CD4-positive, alpha-beta T cell (primary cell): ENCODE results near the gene GCC2. TPM values are rescaled to one million over a fixed set of nuclear protein-coding genes. Genes with fewer than 3 reads are reported as not detected.
"Not testable (repeated sequence)": the region's sequence is repeated elsewhere in the genome, so short reads cannot be mapped to it uniquely, and the experiment has no call there.

Source experiments
- ATAC-seq: fragments of 200-7000 bp; cut with Tn5 transposase; one replicate; pipeline ENCODE4 v1.10.0; 2022; ENCODE audit warnings: mild to moderate bottlenecking; ENCODE audit not compliant: poor library complexity
- CTCF ChIA-PET: fragments of 350-600 bp; sonication (Branson Sonifier 250); formaldehyde crosslinking; loops from one replicate; lab custom pipeline; 2021; ENCODE audit warnings: antibody characterized with exemption, inconsistent platforms; lab: Charles Lee
- POLR2A ChIA-PET: fragments of 350-600 bp; sonication (Branson Sonifier 250); formaldehyde crosslinking; loops from one replicate; lab custom pipeline; 2021; ENCODE audit warnings: antibody characterized with exemption, inconsistent platforms; lab: Charles Lee
- DNase-seq, 14 experiments: peaks; one replicate each; pipeline ENCODE4 v3.0.0-alpha.2; 2013 to 2020; ENCODE audit warnings: mixed read lengths in 2 of 14
- H3K27ac ChIP-seq, 2 donors: one replicate each; pipeline versions ENCODE4 v1.5.1 to v1.7.0; 2013; ENCODE audit warnings: low read length in 2 of 2, low read depth in 1 of 2, mild to moderate bottlenecking in 1 of 2
- H3K27me3 ChIP-seq, 2 experiments: 1 replicate in 1 of 2; 2 replicates in 1 of 2; pipeline versions ENCODE4 v1.6.1 to v1.7.0; 2013; ENCODE audit warnings: low read length in 2 of 2, control low read depth in 1 of 2, mild to moderate bottlenecking in 1 of 2, moderate library complexity in 1 of 2; ENCODE audit not compliant: insufficient read depth in 2 of 2, control insufficient read depth in 1 of 2
- H3K36me3 ChIP-seq: one replicate; pipeline ENCODE4 v1.6.1; 2013; ENCODE audit warnings: low read length, control low read depth; ENCODE audit not compliant: insufficient read depth
- H3K4me1 ChIP-seq: one replicate; pipeline ENCODE4 v1.6.1; 2013; ENCODE audit warnings: low read length, control low read depth; ENCODE audit not compliant: insufficient read depth
- H3K4me3 ChIP-seq: one replicate; pipeline ENCODE4 v1.5.1; 2013; ENCODE audit warnings: mild to moderate bottlenecking, low read length, moderate library complexity
- H3K9me3 ChIP-seq, 2 experiments: 1 replicate in 1 of 2; 2 replicates in 1 of 2; pipeline versions ENCODE4 v1.6.1 to v1.7.0; 2013; ENCODE audit warnings: low read length in 2 of 2, mild to moderate bottlenecking in 2 of 2, control low read depth in 1 of 2, moderate library complexity in 1 of 2; ENCODE audit not compliant: control insufficient read depth in 1 of 2, insufficient read depth in 1 of 2
- H3K27ac Mint-ChIP-seq: one replicate; pipeline ENCODE4 v1.8.0; 2020; ENCODE audit warnings: mixed read lengths
- H3K27me3 Mint-ChIP-seq: one replicate; pipeline ENCODE4 v1.8.0; 2021; ENCODE audit warnings: mixed read lengths
- H3K36me3 Mint-ChIP-seq: one replicate; pipeline ENCODE4 v1.8.0; 2021; ENCODE audit warnings: low read depth, mixed read lengths
- H3K4me1 Mint-ChIP-seq: one replicate; pipeline ENCODE4 v1.8.0; 2021; ENCODE audit warnings: low read depth, mixed read lengths
- H3K4me3 Mint-ChIP-seq: one replicate; pipeline ENCODE4 v1.8.0; 2020; ENCODE audit warnings: mild to moderate bottlenecking, mixed read lengths
- H3K9me3 Mint-ChIP-seq: one replicate; pipeline ENCODE4 v1.8.0; 2020; ENCODE audit warnings: mixed read lengths
- CTCF ChIP-seq: fragments of 200-600 bp; IDR thresholded peaks from one replicate; pipeline ENCODE4 v1.8.0; 2022; ENCODE audit warnings: antibody characterized with exemption, mild to moderate bottlenecking
- intact Hi-C, 2 experiments: fragments of 100-400 bp; cut with DNase I in 1 of 2; cut with micrococcal nuclease in 1 of 2; formaldehyde crosslinking; loops; one replicate each; pipeline versions ENCODE4 v1.15.1 to v1.9.0; 2023 to 2025; cut with DNase I, micrococcal nuclease
- total RNA-seq, 174 experiments: library from RNA in 2 of 174; stranded (reverse) in 2 of 174; gene quantifications; one replicate each; pipeline ENCODE4 v1.2.3 and lab custom pipeline; 2021 to 2026

GCC2 gene
- total RNA-seq, 2 experiments from 2014 or later, result 134 to 141 TPM

DNA sequence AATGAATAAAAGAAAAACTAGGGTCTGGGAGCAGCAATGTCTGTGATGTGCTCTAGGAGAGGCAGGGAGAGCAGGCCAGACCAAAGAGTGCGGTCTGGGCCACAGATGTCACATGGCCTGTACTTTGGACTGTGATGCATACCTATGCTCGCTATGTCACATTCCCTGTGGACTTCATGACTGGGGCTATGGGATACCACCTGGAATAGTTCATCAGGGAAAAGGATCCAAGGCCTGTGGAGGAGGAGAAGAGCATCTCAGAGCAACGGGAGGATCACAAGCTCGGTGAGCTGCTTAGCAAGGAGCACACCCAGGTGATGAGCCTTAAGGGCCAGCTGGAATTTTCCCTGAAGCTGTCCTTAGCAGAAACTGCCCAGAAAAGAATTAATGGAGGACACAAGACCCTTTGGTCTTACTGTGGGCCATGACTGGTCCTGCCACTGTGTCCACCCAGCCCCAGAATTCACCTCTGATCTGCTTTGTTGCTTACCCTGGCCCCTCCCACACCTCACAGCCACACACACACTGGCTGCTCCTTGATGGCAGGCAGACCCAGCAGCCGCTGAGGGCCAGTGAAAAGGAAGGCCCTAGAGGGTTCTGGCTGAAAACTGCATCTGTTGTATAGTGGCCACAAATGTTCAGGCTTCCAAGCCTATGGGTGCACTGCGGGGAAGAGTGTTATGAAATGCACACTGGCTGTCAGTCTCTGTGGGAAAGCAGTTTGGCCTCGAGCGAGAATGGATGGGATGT lies 25.3 kb upstream of the GCC2 start:
- H3K27ac ChIP-seq, result no peak overlapping the region
- no peaks in the 10 kb centered on the region for H3K9me3 Mint-ChIP-seq
- intact Hi-C loops, result no loop called here
- DNase-seq, result no peak
- H3K36me3 Mint-ChIP-seq, result no peaks in the 10 kb centered on the region
- ChIA-PET POLR2A (no interaction called here), CTCF (no interaction called here)
- peaks cover 21% of the 10 kb centered on the region for H3K27me3 Mint-ChIP-seq
- no peak overlapping the region for H3K4me3 Mint-ChIP-seq
- H3K36me3 ChIP-seq, result no peaks in the 10 kb centered on the region
- H3K27me3 ChIP-seq, result no peaks in the 10 kb centered on the region
- H3K4me1 Mint-ChIP-seq, result no peaks in the 10 kb centered on the region
- H3K27ac Mint-ChIP-seq, result no peak overlapping the region
- no peak for TF ChIP-seq CTCF
- ATAC-seq, result no peak
- H3K4me3 ChIP-seq, result no peak overlapping the region
- H3K4me1 ChIP-seq, result no peaks in the 10 kb centered on the region
- H3K9me3 ChIP-seq, result no peaks in the 10 kb centered on the region

DNA sequence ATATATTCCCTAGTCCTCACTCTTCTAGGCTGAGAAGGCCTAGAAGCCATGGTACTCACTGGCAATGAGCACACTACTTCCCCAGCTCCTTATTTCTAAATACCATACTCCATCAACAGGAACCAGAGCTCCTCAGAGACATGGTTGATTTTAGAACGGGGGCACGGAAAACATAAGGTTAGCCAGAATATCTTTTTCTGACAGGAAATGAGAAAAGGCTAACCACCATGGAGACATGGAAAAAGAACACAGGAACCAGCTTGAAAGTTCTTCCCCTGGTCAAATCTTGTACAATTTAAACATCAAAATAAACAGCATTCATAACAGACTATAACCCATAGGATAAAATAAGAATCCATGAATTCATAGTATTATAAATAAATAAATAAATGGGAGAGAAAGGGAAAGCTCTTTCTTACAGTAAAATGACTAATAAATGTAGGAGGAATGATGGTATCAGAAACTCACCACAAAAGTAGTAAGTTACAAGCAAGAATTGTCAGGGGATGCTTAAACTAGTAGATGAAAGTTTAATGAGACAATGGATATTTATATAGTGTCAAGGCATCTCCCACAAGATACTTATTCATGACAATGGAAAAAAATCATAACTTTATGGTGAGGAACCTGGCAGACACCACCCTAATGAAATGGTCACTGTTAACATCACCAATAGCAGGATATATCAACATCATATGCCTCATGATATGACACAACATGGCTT lies 20.6 kb upstream of the GCC2 start:
- TF ChIP-seq CTCF, result no peak
- Mint-ChIP-seq H3K36me3 (no peaks in the 10 kb centered on the region), H3K27ac (no peak overlapping the region), H3K4me3 (no peak overlapping the region), H3K9me3 (no peaks in the 10 kb centered on the region), H3K27me3 (peaks cover 13% of the 10 kb centered on the region), H3K4me1 (no peaks in the 10 kb centered on the region)
- H3K9me3 ChIP-seq, result no peaks in the 10 kb centered on the region
- no peaks in the 10 kb centered on the region for H3K4me1 ChIP-seq
- intact Hi-C loops, result no loop called here
- DNase-seq (no peak), ATAC-seq (no peak)
- ChIA-PET CTCF (no interaction called here), POLR2A (no interaction called here)
- no peak overlapping the region for H3K27ac ChIP-seq
- H3K27me3 ChIP-seq, result no peaks in the 10 kb centered on the region
- no peak overlapping the region for H3K4me3 ChIP-seq
- no peaks in the 10 kb centered on the region for H3K36me3 ChIP-seq

GRCh38 chr2:108435578-108435977 lies 13.4 kb upstream of the GCC2 start:
- DNase-seq, ATAC-seq, H3K27ac Mint-ChIP-seq, H3K27ac ChIP-seq, H3K9me3 ChIP-seq, H3K4me1 ChIP-seq, H3K4me3 Mint-ChIP-seq, H3K27me3 Mint-ChIP-seq, POLR2A ChIA-PET, H3K4me3 ChIP-seq, H3K4me1 Mint-ChIP-seq, intact Hi-C loops, H3K27me3 ChIP-seq, H3K9me3 Mint-ChIP-seq, H3K36me3 ChIP-seq, CTCF ChIA-PET, H3K36me3 Mint-ChIP-seq: not testable (repeated sequence)
